Fibroblast of skin of left quadriceps (primary cell): ENCODE data around the gene RBM38.
A peak's percentile ranks its signal among the peaks of the same experiment; 100 is the strongest.

Experiments
- DNase-seq, 2 experiments: peaks; one replicate each; pipeline ENCODE4 v3.0.0-alpha.2; 2013; ENCODE audit warnings: low read depth in 2 of 2

Gene RBM38

DNA sequence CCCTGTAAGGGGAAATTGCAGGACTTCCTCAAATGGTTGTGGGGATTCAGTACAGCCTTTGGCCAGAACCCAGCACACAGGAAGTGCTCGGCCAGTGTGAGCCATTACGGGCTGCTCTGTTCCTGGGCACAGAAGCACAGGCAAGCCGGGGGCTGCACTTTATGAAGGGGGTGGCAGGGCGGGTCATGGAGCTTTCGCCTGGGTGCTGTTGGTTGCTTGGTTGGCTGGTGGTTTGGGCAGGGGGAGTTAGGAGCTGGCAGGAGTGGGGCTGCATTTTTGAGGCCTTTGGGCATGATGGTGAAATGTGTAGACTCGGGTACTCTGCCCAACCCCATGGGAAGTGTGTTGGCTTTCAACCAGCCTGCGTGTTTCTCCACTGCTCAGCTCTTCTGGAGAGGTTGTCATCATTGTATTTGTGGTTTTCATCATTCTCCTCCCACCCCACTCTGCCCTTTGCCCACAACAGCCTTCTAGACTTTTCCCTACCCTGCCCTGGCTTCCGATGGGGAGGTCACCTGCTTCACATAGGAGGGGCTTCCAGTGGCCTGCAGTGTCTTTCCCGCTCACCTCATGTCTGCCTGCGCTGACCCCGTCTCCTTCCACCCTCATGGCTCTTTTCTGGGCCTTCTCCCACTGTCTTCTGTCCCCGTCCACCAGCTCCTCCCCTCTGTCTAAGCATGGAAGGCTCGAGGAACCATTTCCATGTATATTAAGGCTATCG is 16.1 kb upstream of the RBM38 start:
- no peak for DNase-seq

DNA sequence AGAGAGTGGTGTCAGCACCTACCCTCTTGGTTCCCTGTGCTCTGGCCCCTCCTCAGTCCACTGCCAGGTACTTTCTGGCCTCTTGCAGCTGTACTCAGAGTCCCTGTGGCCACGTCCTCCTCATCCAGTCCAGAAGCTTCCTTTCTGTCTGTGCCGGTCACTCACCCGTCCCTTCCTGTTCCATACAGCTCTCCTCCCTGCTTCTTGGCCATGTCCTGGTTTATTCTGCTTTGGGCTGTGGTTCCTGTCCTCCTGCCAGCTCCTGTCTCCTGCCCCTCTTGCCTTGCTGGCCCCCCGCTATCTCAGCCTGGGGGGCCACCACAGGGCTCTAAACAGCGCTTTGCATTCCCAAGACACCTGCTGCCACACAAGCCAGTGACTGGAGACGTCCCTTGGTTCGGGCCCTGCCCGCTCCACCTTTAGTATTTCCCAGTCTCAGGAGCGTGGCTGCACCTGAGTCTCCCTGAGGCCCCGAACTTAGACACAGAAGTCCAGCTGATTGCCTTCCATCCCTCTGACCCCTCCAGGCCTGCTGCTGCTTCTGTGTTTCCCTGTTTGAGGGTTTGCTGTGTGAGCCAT is 15.5 kb upstream of the RBM38 start:
- no peak for DNase-seq

DNA sequence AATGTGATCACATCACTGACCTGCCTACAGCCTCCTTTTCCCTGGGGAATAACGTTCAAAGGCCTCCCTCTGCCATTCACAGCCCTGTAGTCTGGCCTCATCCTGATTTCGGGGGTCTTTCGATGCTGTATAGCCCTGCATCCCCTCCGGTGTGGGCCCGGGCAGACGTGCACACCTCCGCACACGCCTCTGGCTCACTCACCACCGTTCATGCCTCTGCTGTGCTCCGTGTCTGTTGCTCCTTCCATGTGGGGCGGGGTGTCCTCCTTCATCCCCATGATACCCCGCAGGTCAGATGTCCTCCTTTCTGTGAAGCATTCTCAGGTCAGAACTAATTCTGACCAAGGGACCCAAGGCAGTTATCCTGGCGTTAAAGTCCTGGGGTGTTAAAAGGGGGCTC is 13.8 kb upstream of the RBM38 start:
- no peak for DNase-seq

DNA sequence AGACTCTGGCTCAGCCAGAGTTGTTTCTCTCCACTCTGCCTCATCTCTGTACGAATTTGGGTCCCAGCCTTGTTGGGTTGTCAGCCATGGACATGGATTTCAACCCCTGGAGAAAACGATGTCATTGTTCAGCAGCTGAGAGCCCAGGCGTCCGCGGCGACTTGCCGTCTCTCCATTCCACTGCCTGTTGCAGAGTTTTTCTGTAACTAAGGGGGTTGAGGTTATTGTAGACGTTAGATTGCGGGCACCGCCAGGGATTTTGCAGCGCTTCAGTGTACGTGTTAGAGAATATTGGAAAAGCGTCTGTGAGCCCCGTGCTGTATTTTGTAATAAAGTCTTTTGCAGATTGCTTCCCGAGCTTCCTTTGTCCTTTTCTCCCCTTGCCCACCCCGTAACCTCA is 13.1 kb upstream of the RBM38 start:
- no peak for DNase-seq

GRCh38 chr20:57378646-57379262 is 12.4 kb upstream of the RBM38 start:
- no peak for DNase-seq

GRCh38 chr20:57379263-57379647 is 11.9 kb upstream of the RBM38 start:
- DNase-seq: no peak

DNA sequence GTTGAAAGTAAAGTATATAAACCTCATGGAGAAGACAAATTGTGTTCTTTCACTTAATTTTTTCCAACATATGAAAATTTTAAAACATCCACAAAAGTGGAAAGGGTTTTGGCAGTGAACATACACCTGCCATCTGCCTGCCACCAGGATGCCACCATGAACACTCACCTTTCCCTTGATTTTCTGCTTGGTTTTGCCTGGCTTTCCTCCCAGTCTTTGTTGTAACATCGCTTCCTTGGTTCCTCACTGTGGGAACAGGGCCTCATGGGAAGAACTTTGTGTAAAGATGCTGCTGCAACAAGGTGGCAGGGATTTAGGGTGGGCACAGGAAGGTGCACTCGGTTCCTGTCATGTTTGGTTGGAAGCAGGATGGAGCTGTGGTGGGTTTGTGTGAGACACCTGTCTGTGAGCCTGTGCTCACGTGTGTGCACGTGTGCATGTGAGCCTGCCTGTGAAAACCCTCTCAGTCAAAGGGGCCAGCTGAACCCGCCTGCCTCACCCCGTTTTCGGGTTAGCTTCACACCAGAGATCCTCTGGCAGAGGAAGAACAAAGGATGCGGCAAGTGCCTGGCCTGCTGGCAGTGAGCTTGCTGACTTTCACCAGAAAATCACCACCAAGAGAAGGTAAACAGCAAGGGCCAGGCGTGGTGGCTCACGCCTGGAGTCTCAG is 11.0 kb upstream of the RBM38 start:
- no peak for DNase-seq

- DNase-seq: peak in 1 of 2 experiments; percentile 36
Observed at GRCh38 chr20:57381596-57382503, 9.3 kb upstream of the RBM38 start.

- no peak for DNase-seq
Observed at GRCh38 chr20:57382516-57382915, 8.7 kb upstream of the RBM38 start.

DNA sequence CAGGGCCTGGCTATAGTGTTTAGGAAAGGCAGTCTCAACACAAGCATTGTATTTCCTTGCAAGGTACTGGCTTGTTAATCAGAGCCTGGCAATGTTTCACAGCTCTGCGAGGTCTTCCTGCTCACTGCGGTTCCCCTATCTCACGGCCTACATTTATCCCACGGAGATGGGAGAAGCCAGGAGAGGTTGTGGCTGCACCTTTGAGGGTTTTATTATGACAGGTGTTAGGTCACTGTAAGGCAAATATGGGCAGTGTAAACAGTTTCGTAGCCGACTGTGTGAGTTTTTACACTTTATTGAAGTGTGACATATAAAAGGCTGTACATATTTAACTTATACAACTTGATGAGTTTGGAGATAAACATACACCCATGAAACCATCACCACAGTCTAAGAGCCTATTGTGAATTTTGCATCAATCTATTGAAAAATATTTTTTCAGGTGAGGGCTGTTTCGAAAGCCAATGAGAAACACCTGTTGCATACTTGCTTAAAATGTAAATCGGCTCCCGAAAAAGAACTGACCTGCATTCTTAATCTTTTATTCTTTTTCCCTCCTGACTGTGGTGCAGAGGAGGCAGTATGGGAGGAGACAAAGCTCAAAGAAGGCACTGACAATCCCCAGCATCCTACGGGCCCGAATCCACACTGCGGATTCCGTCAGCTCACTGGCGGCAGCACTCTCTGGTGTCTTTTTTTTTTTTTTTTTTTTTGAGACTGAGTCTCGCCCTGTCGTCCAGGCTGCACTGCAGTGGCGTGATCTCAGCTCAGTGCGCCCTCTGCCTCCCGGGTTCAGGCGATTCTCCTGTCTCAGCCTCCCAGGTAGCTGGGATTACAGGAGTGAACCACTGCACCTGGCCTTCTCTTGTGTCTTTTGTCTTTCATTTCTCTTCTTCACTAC is 7.5 kb upstream of the RBM38 start:
- DNase-seq: no peak

GRCh38 chr20:57384486-57384885 is 6.7 kb upstream of the RBM38 start:
- DNase-seq: no peak

GRCh38 chr20:57384953-57385761 is 6.0 kb upstream of the RBM38 start:
- no peak for DNase-seq

GRCh38 chr20:57385940-57386339 is 5.3 kb upstream of the RBM38 start:
- no peak for DNase-seq

GRCh38 chr20:57386762-57387161 is 4.4 kb upstream of the RBM38 start:
- no peak for DNase-seq

DNA sequence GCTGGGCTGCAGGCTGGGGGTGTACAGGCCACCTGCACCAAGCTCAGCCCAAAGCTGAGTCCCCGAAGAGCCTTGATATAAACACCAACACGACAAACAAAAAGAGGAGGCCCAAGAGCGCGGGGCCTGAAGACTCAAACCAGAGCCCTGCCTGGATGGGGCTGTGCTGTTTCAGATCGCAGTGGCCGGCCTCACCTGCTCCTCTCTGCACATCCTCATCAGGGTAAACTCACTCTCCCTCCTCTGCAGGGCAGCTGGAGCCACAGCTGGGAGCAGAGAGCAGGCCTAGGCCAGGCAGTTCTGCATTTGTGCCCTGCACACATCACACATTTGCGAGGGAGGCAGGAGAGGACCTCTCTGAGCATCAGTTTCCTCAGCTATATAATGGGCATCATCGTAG is 3.7 kb upstream of the RBM38 start:
- no peak for DNase-seq

DNA sequence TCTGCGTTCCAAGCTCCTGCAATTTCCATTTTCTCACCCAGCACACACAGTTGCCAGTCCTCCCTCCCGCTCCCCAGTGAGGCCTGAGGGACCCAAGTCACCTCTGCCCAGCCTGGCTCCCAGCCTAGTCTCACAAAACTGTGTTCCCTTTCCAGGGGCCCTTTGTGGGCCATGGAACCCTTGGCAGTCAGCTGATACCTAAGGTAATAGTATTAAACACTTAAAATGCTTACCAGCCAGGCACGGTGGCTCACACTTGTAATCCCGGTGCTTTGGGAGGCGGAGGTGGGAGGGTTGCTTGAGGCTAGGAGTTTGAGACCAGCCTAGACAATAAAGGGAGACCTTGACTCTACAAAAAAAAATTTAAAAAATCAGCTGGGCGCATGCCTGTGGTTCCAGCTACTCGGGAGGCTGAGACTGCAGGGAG is 3.2 kb upstream of the RBM38 start:
- no peak for DNase-seq

- peak in 1 of 2 experiments; percentile 20 for DNase-seq
Observed at GRCh38 chr20:57388953-57389694, 2.1 kb upstream of the RBM38 start.

- no peak for DNase-seq
Observed at GRCh38 chr20:57389695-57390603, 1.2 kb upstream of the RBM38 start.
